PFSK-1 (cell line): ENCODE data around the gene WNK3.

Source experiments
- POLR2AphosphoS5 ChIP-seq: IDR thresholded peaks from 2 replicates; pipeline ENCODE4 v1.6.1; 2012; ENCODE audit warnings: low read depth, mild to moderate bottlenecking, control low read depth, low read length, moderate library complexity
- TAF1 ChIP-seq: IDR thresholded peaks from 2 replicates; pipeline ENCODE4 v1.6.1; 2012; ENCODE audit warnings: low read length, control low read depth, borderline replicate concordance; ENCODE audit not compliant: insufficient read depth

GRCh38 chrX:54320067-54320466 is 37.8 kb downstream of the WNK3 start:
- TF ChIP-seq TAF1 = no peak
- no peak for TF ChIP-seq POLR2AphosphoS5
